GM12892 (cell line): ENCODE results near the gene AK9.

Source experiments
- DNase-seq: peaks from one replicate; pipeline ENCODE4 v3.0.0; 2011; ENCODE audit not compliant: insufficient read length
- FAIRE-seq: peaks from 2 replicates; lab custom pipeline; 2011; peaks lifted over from hg19 to GRCh38; lab: Jason Lieb, UNC
- POLR2A ChIP-seq: IDR thresholded peaks from 2 replicates; pipeline ENCODE4 v1.6.1; 2011; ENCODE audit warnings: low read depth, low read length, control low read depth
- POLR2AphosphoS5 ChIP-seq: IDR thresholded peaks from 2 replicates; pipeline ENCODE4 v1.6.1; 2011; ENCODE audit warnings: low read depth, low read length, control low read depth

Gene AK9

GRCh38 chr6:109443425-109443950 is 247.5 kb downstream of the AK9 start:
- no peak for TF ChIP-seq POLR2A
- TF ChIP-seq POLR2AphosphoS5: 0 out of 2 replicates have a peak, but pooled peaks have one; percentile 3
- FAIRE-seq (no peak), DNase-seq (no peak)
